AML-193 (cell line): ENCODE data around the gene ZFPL1.
A peak's percentile ranks its signal among the peaks of the same experiment; 100 is the strongest.

Experiments used
- DNase-seq, 2 experiments: peaks; one replicate each; lab custom pipeline; 2025; lab: John Stamatoyannopoulos, UW

Gene ZFPL1

DNA sequence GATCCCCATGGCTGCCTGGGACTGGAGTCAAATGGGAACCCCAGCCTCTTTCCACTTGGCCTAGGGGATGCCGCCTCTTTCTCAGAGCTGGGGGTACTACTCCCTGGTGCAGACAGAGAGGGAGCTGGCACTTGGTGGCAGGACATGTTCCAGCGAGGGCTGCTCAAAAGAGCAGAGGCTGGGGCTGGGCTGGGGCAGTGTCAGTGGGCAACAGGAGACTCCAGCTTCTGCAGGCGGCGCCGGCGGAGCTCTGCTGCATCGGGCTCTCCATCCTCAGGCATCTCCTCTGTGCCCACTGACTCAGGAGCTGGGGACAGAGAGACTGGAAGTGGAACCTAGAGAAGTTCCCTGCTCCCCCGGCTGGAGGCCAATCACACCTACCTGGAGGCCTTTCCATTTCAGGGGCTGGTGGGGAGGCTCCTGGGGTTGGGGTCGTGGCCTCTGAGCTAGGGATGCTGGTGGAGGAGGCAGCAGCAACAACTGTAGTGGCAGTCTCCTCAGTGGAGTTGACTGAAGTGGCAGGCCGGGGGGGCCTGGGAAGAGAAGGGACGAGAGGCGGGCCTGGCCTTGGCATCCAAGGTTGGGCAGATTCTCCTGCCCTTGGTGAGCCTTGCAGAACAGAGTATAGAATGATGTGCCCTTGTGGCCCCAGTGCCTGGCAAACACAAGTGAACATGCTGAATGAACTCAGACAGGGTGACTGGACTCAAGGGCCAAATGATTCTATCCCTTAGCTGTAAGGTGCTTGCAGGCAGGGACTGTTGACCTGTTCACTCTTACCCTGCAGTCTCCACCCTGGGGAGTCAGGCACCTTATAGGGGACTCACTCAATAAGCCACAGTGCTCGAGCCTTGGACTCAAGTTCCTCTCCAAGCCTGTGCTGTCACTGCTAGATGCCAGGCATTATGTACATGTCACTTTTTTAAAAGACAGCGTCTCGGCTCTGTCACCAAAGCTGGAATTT, 44.4 kb downstream of the ZFPL1 start:
- DNase-seq, result no peak

DNA sequence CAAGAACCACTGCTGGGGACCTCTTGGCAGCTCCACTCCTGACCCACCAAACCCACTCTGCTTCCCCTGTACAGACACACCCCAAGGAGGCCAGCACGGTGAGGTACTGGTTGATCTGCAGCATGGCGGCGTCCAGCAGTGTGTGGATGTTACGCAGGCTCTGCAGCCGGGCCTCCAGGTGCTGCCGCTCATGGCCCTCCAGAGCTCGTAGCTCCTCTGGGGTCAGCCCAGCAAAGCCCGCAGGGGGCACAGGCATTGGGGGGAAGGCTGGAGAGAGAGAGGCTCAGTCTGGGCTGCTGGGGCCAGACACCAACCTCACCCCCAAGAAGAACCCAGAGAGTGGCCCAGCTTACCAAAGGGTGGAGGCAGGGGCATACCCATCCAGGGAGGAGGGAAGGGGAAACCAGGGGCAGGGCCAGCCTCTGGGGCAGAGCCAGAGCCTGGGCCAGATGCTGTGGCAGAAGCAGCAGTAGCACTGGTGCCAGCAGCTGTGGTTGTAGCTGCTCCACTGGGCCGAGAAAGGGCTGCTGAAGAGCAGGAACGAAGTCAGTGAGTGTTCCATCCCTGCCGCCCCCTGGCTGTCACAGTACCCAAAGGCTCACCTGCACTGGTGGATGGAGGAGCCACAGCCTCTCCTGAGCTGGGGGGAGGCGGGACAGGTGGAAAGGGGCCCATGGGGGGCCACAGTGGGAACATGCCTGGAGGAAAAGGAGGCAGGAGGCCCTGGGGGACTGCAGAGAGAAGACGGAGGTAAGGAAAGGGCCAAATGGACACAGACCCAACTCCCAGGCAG, 45.8 kb downstream of the ZFPL1 start:
- no peak for DNase-seq

DNA sequence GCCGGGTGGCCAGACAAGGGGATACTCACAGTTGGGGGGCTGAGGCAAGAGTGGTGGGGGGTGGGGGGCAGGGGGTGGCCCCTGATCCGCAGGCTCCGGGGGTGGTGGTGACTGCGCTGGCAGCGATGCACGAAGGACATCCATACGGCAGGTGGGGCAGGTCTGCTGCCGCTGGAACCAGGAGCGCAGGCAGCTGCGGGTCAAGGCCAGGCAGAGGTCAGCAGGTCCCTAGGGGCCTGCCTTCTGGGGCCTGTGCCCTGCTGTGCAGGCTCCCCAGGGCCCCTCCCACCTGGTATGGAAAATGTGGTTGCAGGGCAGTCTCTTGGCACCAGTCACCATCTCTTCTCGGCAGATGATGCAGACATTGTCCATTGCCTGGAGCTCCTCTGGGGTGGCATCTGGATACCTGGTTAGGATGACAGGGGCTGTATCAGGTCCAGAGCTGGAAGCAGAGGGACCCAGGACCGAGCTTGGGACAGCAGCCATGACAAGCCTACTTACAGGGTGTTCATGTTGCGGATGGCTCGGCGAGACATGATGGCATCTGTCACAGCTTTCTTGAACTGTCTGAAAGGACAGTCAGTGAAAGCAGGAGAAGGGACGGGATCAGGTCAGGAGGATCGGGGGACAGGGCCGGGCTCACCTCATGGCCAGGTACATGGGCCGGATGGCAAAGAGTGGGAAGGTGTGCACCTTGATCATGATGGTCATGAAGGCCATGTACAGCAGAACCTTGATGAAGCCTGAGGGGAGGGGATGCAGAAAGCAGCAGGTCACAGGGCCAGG, 46.8 kb downstream of the ZFPL1 start:
- DNase-seq, result no peak

DNA sequence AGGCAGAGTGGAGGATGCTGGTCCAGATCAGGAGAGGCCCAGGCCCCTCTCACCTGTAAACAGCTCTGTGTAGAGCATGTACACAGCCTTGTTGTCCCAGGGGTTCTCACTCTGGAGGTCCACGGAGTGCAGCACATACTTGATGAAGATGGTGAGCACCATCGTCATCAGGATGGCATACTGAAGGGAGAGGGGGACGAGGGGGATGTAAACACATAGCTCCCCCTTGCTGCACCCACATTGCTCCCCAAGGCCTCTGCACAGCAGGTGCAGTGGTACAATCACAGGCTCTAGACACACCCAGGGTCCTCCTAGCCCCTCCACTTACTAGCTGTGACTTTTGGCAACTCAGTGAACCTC, 47.4 kb downstream of the ZFPL1 start:
- DNase-seq, result no peak

DNA sequence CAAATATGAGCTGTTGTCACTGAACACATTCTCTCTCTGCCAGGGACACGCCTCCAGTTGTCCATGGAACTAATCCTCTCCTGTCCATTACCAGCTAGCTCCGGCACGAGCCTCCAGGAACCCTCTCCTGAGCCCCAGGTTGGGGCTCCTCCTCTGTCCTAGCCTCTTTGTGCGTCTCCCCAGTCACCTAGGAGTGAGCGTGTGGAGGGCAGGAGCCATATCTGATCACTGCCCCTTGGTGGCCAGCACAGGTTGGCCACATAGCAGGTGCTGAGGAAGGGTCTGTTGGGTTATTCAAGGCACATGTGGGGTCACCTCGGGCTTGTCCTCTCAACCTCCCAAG, 47.8 kb downstream of the ZFPL1 start:
- no peak for DNase-seq

DNA sequence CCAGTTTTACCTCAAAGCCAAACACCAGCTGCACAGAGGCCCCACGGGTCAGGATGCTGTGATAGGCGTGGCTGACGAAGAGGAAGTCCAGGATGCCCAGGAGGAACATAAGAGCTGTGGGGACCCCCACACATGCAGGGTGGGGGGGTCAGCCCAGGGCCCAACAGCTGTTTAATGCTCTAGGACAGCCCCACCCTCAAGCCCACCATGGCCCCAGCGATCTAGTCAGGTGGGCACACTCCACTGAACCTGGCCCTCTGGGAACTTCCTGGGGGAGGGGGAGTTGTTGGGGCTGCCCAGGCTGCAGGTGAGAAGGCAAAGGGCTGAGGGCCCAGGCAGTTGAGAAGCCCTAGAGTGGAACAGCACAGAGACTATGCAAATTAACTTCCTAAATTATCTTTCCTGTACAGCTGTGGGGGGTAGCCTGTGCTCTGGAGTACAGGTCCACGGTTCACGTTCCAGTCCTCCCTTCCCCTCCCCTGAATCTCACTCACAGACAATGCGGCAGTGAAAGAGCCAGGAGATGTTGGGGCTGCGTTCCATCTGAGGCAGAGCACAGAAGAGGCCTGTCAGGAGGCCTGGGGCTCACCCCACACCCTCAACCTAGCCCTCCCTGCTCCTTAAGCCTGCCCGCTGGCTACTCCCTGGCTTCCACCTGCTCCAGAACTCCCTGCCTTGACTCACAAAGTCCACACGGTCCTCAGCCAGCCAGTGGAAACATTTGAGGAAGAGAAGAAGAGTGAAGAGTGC, 48.4 kb downstream of the ZFPL1 start:
- DNase-seq, result no peak

DNA sequence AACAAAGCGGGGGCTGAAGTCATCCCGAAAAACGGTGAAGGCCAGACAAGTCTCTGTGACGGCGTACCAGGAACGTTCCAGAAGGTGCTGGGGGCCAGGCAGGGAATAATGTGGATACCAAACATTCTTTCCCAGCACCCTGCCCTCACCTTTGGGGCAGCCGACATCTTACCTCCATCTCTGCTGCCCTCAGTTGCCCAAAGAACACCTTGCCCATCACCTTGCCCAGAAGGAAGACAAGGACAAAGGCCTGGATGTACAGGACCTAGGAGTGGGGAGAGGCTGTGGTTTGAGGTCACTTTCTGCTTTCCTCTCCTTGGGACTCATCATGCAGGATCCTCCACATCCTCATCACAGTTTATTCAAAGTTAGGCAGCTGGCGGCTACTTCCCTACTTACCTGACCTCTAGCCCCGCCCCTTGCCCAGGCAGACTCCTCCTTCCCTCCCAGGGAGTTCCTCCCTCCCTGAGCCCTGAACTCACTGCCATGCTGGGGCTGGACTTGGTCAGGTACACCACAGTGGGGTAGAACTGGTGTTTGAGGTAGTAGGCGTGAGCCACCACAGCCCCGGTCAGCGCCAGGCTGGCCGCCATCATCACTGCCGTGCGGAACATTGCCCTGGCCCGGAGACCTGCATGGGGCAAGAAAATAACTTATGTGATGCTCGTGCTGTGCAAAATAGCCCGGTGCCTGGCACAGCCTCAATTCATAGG, 49.1 kb downstream of the ZFPL1 start:
- DNase-seq, result peak; percentile 8 to 10

DNA sequence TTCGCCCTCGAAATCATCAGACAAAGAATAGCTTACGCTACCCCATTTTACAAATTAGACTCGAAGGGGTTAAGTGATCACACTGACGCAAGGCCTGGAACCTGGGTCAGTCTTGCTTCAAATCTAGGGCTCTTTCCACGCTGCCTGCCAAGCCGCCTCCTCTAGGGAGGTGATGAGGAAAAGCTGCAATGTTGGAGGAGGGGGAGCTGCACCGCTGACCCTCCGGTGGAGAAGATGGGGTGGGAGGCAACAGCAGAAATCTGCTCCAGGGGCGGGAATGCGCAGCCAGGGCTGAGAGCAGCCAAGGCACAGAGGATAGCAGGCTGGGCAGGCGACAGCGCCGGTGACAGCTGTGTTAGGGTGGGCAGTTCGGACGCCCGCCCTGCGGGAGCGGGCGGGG, 49.7 kb downstream of the ZFPL1 start:
- DNase-seq, result no peak

DNA sequence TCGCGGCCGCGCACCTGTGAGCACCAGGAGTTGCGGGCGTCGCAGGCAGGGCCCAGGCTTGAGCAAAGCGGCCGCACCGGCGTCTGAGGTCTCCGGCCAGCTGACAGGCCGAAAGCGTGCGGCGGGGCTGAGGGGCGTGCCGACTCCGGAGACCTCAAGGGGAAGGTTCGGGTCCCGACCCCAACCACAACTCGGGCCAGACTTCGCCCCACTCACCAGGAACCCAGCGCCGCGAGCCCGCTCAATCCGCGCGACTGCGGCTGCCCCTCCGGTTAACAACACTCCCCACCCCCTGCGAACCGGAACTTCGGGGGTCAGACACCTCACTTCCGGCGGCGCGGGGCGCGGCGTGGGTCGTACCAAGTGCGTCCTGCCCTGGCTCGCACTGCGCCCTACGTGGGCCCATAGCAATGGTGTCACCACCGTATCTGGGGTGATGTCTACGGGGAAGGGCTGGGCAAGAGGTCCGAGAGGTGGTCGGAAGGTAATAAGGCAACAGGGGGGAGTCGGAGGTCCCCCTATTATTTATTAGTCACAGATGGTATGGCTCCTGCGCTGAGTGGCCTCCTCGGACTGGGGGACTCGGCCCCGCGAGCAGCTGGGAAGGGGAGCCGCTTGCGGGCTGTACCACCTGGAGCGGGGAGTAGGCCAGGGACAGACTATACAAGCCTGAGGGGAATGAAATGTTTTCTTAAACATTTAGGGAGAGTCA, 50.4 kb downstream of the ZFPL1 start, which contains the start of gene SYVN1:
TSS of gene SYVN1 (minus strand) at position 280 of the 712 bp plus-strand sequence. CDS start 918 bp downstream, outside the sequence.
- peak; percentile 80 to 85 for DNase-seq

DNA sequence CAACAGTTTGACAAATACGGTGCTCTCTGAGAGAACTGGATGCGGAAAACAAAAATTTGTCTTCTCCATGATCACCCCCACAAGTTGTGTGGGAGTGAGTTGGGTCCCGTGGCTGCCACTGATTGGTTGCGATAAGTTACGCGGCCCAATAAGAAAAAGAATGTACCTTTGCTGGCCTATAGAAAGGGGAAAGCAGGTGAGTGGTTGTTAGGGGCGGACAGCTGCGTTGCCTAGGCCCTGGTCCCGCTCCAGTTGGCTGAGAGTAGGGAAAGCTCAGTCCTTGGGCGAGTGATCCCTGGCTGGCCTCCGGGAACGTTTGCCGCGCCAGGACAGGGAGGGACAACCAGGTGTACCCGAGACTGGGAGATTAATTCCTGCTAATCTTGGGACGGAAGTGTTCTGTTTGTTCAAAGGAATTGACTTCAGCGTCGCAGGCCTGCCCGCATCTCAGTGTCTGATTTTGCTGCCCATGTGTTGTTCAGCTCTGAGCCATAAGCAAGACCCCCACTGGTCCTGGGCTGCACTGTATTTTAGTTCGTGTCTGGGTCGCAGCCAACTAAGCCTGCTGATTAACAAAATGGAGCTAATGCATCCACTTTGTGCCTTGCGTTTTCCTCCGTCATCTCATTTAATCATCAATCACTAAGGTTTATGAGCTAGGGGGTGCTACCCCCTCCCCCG, 51.1 kb downstream of the ZFPL1 start:
- peak; percentile 95 to 96 for DNase-seq

DNA sequence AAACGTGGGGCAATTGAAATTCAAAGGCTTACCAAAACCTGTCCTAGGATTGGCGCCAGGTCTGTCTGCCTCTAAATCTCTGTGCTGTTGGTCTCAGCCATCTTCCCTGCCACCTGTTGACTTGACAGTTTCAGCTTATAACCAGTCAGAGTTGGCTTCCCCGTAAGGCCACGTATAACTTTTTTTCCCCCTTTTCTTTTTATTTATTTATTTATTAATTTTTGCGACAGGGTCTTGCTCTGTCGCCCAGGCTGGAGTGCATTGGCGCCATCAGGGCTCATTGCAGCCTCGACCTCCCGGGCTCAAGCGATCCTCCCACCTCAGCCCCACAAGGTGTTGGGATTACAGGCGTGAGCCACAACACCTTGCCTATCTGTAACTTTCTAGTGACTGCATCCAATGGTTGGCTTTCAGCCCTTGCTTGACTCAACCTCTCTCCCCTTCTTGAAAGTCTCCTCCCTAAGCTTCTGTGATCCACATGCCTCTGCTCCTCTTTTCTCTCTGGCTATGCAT, 51.7 kb downstream of the ZFPL1 start:
- DNase-seq, result no peak

DNA sequence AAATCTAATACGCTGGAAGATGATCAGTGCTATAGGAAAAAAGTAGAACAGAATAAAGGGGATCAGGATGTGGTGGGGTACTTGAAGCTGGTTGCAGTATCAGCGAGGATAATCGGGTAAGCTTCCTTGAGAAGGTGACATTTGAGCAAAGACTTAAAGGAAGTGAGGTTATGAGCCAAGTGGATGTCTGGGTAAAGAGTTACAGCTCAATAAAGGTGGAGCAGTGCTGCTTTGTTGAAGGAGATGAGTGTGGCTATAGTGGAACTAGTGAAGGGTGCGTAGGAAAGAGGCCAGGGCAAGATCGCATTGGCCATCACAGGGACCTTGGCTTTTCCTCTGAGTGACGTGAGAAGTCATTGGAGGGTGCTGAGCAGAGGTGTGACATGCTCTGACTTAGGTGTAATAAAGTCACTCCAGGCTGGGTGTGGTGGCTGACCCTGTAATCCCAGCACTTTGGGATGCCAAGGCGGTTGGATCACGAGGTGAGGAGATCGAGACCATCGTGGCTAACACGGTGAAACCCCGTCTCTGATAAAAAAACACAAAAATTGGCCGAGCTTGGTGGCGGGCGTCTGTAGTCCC, 52.6 kb downstream of the ZFPL1 start:
- DNase-seq, result no peak
